H9 (cell line): ENCODE data around the gene RPS26. TPM values are rescaled to one million over a fixed set of nuclear protein-coding genes. Genes with fewer than 3 reads are reported as not detected.

Experiments
- DNase-seq: peaks from one replicate; pipeline ENCODE4 v3.0.0-alpha.2; 2017
- H2AFZ ChIP-seq: one replicate; pipeline ENCODE4 v1.6.1; 2013; ENCODE audit warnings: mild to moderate bottlenecking, low read length, control low read depth, moderate library complexity
- H2AK5ac ChIP-seq: 2 replicates; pipeline ENCODE4 v1.6.1; 2013; ENCODE audit warnings: low read length, control low read depth, mixed read lengths; ENCODE audit not compliant: insufficient read length
- H2BK120ac ChIP-seq: one replicate; pipeline ENCODE4 v1.6.1; 2013; ENCODE audit warnings: low read depth, mild to moderate bottlenecking, low read length, control low read depth, inconsistent platforms; ENCODE audit not compliant: poor library complexity, severe bottlenecking
- H2BK12ac ChIP-seq: 2 replicates; pipeline ENCODE4 v1.6.1; 2013; ENCODE audit warnings: low read length, control low read depth, mixed read lengths, low read depth; ENCODE audit not compliant: insufficient read length
- H2BK15ac ChIP-seq: 2 replicates; pipeline ENCODE4 v1.6.1; 2013; ENCODE audit warnings: low read depth, low read length, control low read depth
- H2BK20ac ChIP-seq: one replicate; pipeline ENCODE4 v1.6.1; 2013; ENCODE audit warnings: low read depth, mild to moderate bottlenecking, low read length, control low read depth, inconsistent platforms; ENCODE audit not compliant: poor library complexity, severe bottlenecking
- H2BK5ac ChIP-seq: 2 replicates; pipeline ENCODE4 v1.6.1; 2013; ENCODE audit warnings: low read length, control low read depth, mixed read lengths; ENCODE audit not compliant: insufficient read length
- H3K14ac ChIP-seq: 2 replicates; pipeline ENCODE4 v1.6.1; 2013; ENCODE audit warnings: low read length, control low read depth; ENCODE audit not compliant: insufficient read depth
- H3K18ac ChIP-seq: 2 replicates; pipeline ENCODE4 v1.6.1; 2013; ENCODE audit warnings: low read depth, mild to moderate bottlenecking, mixed read lengths, low read length, control low read depth; ENCODE audit not compliant: insufficient read length
- H3K23ac ChIP-seq: 2 replicates; pipeline ENCODE4 v1.6.1; 2013; ENCODE audit warnings: low read length, control low read depth, mixed read lengths, low read depth; ENCODE audit not compliant: insufficient read length
- H3K23me2 ChIP-seq: 2 replicates; pipeline ENCODE4 v1.6.1; 2013; ENCODE audit warnings: low read depth, mild to moderate bottlenecking, mixed read lengths, low read length, control low read depth; ENCODE audit not compliant: insufficient read length, poor library complexity, severe bottlenecking
- H3K27ac ChIP-seq: 2 replicates; pipeline ENCODE4 v1.5.1; 2013; ENCODE audit warnings: low read length, control low read depth, mixed read lengths, low read depth; ENCODE audit not compliant: insufficient read length
- H3K27me3 ChIP-seq: 2 replicates; pipeline ENCODE4 v1.6.1; 2013; ENCODE audit warnings: low read length, control low read depth, inconsistent platforms; ENCODE audit not compliant: insufficient read depth
- H3K4ac ChIP-seq: 2 replicates; pipeline ENCODE4 v1.6.1; 2013; ENCODE audit warnings: low read depth, mild to moderate bottlenecking, control low read depth, inconsistent platforms, low read length, moderate library complexity
- H3K4me1 ChIP-seq: 2 replicates; pipeline ENCODE4 v1.6.1; 2013; ENCODE audit warnings: low read length, control low read depth, inconsistent platforms; ENCODE audit not compliant: insufficient read depth
- H3K4me2 ChIP-seq: 2 replicates; pipeline ENCODE4 v1.6.1; 2013; ENCODE audit warnings: low read length, control low read depth, mixed read lengths; ENCODE audit not compliant: insufficient read length, insufficient read depth
- H3K56ac ChIP-seq: 2 replicates; pipeline ENCODE4 v1.6.1; 2013; ENCODE audit warnings: low read depth, mild to moderate bottlenecking, mixed read lengths, low read length, control low read depth; ENCODE audit not compliant: insufficient read length
- H3K79me1 ChIP-seq: 2 replicates; pipeline ENCODE4 v1.6.1; 2013; ENCODE audit warnings: low read depth, mild to moderate bottlenecking, moderate library complexity, low read length, control low read depth, inconsistent platforms; ENCODE audit not compliant: insufficient read depth, poor library complexity, severe bottlenecking
- H3K79me2 ChIP-seq: 2 replicates; pipeline ENCODE4 v1.6.1; 2013; ENCODE audit warnings: low read length, control low read depth, inconsistent platforms; ENCODE audit not compliant: insufficient read depth
- H3K9ac ChIP-seq: 2 replicates; pipeline ENCODE4 v1.6.1; 2013; ENCODE audit warnings: low read length, control low read depth, mixed read lengths; ENCODE audit not compliant: insufficient read length; ENCODE audit errors: extremely low read depth
- H3K9me3 ChIP-seq: one replicate; pipeline ENCODE4 v1.6.1; 2013; ENCODE audit warnings: low read depth, low read length, inconsistent platforms; ENCODE audit not compliant: control insufficient read depth
- H3T11ph ChIP-seq: one replicate; pipeline ENCODE4 v1.6.1; 2013; ENCODE audit warnings: mild to moderate bottlenecking, low read length, control low read depth, inconsistent platforms
- H4K20me1 ChIP-seq: one replicate; pipeline ENCODE4 v1.6.1; 2013; ENCODE audit not compliant: control insufficient read depth, insufficient read length, insufficient read depth
- H4K5ac ChIP-seq: 2 replicates; pipeline ENCODE4 v1.6.1; 2013; ENCODE audit warnings: low read depth, mild to moderate bottlenecking, mixed read lengths, low read length, control low read depth; ENCODE audit not compliant: insufficient read length
- H4K8ac ChIP-seq: replicated peaks from 2 replicates; pipeline ENCODE4 v1.6.1; 2013; ENCODE audit warnings: low read length, control low read depth, mixed read lengths, low read depth; ENCODE audit not compliant: insufficient read length
- H4K91ac ChIP-seq: 2 replicates; pipeline ENCODE4 v1.6.1; 2013; ENCODE audit warnings: low read depth, mild to moderate bottlenecking, moderate library complexity, mixed read lengths, low read length, control low read depth; ENCODE audit not compliant: insufficient read length
- H3K27ac Mint-ChIP-seq, 3 experiments: 2 replicates in 2 of 3; 3 replicates in 1 of 3; pipeline ENCODE4 v1.8.0; 2020 to 2021; ENCODE audit warnings: mixed read lengths in 3 of 3, mild to moderate bottlenecking in 1 of 3, moderate library complexity in 1 of 3
- H3K27me3 Mint-ChIP-seq: 2 replicates; pipeline ENCODE4 v1.8.0; 2021; ENCODE audit warnings: low read depth, mild to moderate bottlenecking, moderate library complexity, mixed read lengths
- H3K36me3 Mint-ChIP-seq, 3 experiments: 2 replicates in 2 of 3; 3 replicates in 1 of 3; pipeline ENCODE4 v1.8.0; 2020 to 2021; ENCODE audit warnings: low read depth in 3 of 3, mixed read lengths in 3 of 3; ENCODE audit not compliant: insufficient read depth in 1 of 3
- H3K4me1 Mint-ChIP-seq, 2 experiments: 2 replicates each; pipeline ENCODE4 v1.8.0; 2020; ENCODE audit warnings: mixed read lengths in 2 of 2
- H3K4me3 Mint-ChIP-seq, 2 experiments: 2 replicates in 1 of 2; 3 replicates in 1 of 2; pipeline ENCODE4 v1.8.0; 2020 to 2021; ENCODE audit warnings: mild to moderate bottlenecking in 2 of 2, mixed read lengths in 2 of 2, moderate library complexity in 1 of 2
- H3K9me3 Mint-ChIP-seq, 2 experiments: 2 replicates in 1 of 2; 3 replicates in 1 of 2; pipeline ENCODE4 v1.8.0; 2020; ENCODE audit warnings: mild to moderate bottlenecking in 2 of 2, mixed read lengths in 2 of 2, moderate library complexity in 1 of 2
- CTCF ChIP-seq: fragments of 200-600 bp; sonication (generic); conservative IDR thresholded peaks from 3 replicates; pipeline ENCODE4 v1.8.0; 2021; ENCODE audit warnings: antibody characterized with exemption, mild to moderate bottlenecking
- total RNA-seq: library from RNA; stranded (reverse); gene quantifications from 2 replicates; pipeline ENCODE4 v1.2.1, GENCODE V29; 2021

Gene RPS26
- total RNA-seq, 1 experiment from 2014 or later = 51.9 TPM

GRCh38 chr12:56062996-56063395, 21.3 kb downstream of the RPS26 start:
- Histone ChIP-seq H3K4me1 (no peaks in the 10 kb centered on the region), H2BK12ac (no peak overlapping the region), H3K79me1 (no peaks in the 10 kb centered on the region), H2BK15ac (no peak overlapping the region), H3K9me3 (no peaks in the 10 kb centered on the region), H2BK5ac (no peak overlapping the region), H4K5ac (no peak overlapping the region), H3K79me2 (no peaks in the 10 kb centered on the region), H2BK120ac (no peak overlapping the region), H2AK5ac (no peak overlapping the region), H4K91ac (no peak overlapping the region), H3K4me2 (no peak overlapping the region), H4K20me1 (no peaks in the 10 kb centered on the region), H4K8ac (no peak overlapping the region), H3T11ph (no peak overlapping the region), H3K9ac (no peak overlapping the region), H2AFZ (no peak overlapping the region), H3K14ac (no peak overlapping the region), H3K56ac (no peak overlapping the region), H3K4ac (no peak overlapping the region), H2BK20ac (no peak overlapping the region), H3K23ac (no peak overlapping the region), H3K18ac (no peak overlapping the region), H3K27ac (no peak overlapping the region), H3K23me2 (no peaks in the 10 kb centered on the region), H3K27me3 (no peaks in the 10 kb centered on the region)
- Mint-ChIP-seq H3K27ac (no peak overlapping the region; a peak in 1 of 7 replicates), H3K4me1 (no peaks in the 10 kb centered on the region), H3K4me3 (no peak overlapping the region), H3K9me3 (no peaks in the 10 kb centered on the region), H3K27me3 (no peaks in the 10 kb centered on the region), H3K36me3 (no peaks in the 10 kb centered on the region; a peak in 1 of 7 replicates)
- DNase-seq = no peak
- TF ChIP-seq CTCF = no peak
